Liver (tissue), 9 donors: ENCODE data around the gene PPT1. TPM values are rescaled to one million over a fixed set of nuclear protein-coding genes. Genes with fewer than 3 reads are reported as not detected.

Experiments
- DNase-seq: peaks from one replicate; pipeline ENCODE4 v3.0.0-alpha.2; 2017; ENCODE audit warnings: low spot score
- H3K27ac ChIP-seq, 2 donors: one replicate each; pipeline ENCODE4 v1.7.0; 2013; ENCODE audit warnings: inconsistent platforms in 2 of 2, low read length in 2 of 2, control low read depth in 1 of 2, low read depth in 1 of 2, mild to moderate bottlenecking in 1 of 2
- H3K27me3 ChIP-seq, 4 donors: one replicate each; pipeline versions ENCODE4 v1.6.1 to v1.7.0; 2013; ENCODE audit warnings: low read length in 3 of 4, inconsistent platforms in 1 of 4, mild to moderate bottlenecking in 1 of 4, moderate library complexity in 1 of 4; ENCODE audit not compliant: control insufficient read depth in 4 of 4, insufficient read depth in 4 of 4
- H3K36me3 ChIP-seq, 4 donors: one replicate each; pipeline versions ENCODE4 v1.6.1 to v1.7.0; 2013; ENCODE audit warnings: low read length in 3 of 4, mild to moderate bottlenecking in 3 of 4, low read depth in 1 of 4, moderate library complexity in 1 of 4; ENCODE audit not compliant: control insufficient read depth in 4 of 4, insufficient read depth in 3 of 4
- H3K4me1 ChIP-seq, 4 donors: one replicate each; pipeline versions ENCODE4 v1.6.1 to v1.7.0; 2013; ENCODE audit warnings: low read length in 3 of 4, mild to moderate bottlenecking in 3 of 4, moderate library complexity in 1 of 4; ENCODE audit not compliant: control insufficient read depth in 4 of 4, insufficient read depth in 4 of 4
- H3K4me3 ChIP-seq, 3 donors: one replicate each; pipeline versions ENCODE4 v1.6.1 to v1.7.0; 2013; ENCODE audit warnings: low read length in 3 of 3, control low read depth in 1 of 3, low read depth in 1 of 3, mild to moderate bottlenecking in 1 of 3
- H3K9ac ChIP-seq, 2 donors: one replicate each; pipeline ENCODE4 v1.7.0; 2013; ENCODE audit warnings: low read length in 2 of 2, mild to moderate bottlenecking in 2 of 2, moderate library complexity in 2 of 2, control low read depth in 1 of 2, low read depth in 1 of 2
- H3K9me3 ChIP-seq, 4 donors: one replicate each; pipeline versions ENCODE4 v1.6.1 to v1.7.0; 2013; ENCODE audit warnings: low read length in 3 of 4; ENCODE audit not compliant: control insufficient read depth in 4 of 4
- EGR1 ChIP-seq, 2 donors: IDR thresholded peaks; 2 replicates each; pipeline ENCODE4 v1.6.1; 2016 to 2018; ENCODE audit warnings: antibody characterized with exemption in 2 of 2, low read depth in 2 of 2
- FOXA2 ChIP-seq: IDR thresholded peaks from 2 replicates; pipeline ENCODE4 v1.6.1; 2016; ENCODE audit warnings: antibody characterized with exemption
- GABPA ChIP-seq, 2 donors: IDR thresholded peaks in 1 of 2; conservative IDR thresholded peaks in 1 of 2; 2 replicates each; pipeline ENCODE4 v1.6.1; 2016; ENCODE audit warnings: antibody characterized with exemption in 2 of 2, mild to moderate bottlenecking in 1 of 2, moderate library complexity in 1 of 2
- HNF4A ChIP-seq, 2 donors: conservative IDR thresholded peaks; 2 replicates each; pipeline ENCODE4 v1.6.1; 2016; ENCODE audit warnings: antibody characterized with exemption in 2 of 2, mild to moderate bottlenecking in 2 of 2
- JUND ChIP-seq, 2 donors: IDR thresholded peaks; 2 replicates each; pipeline ENCODE4 v1.6.1; 2016; ENCODE audit warnings: antibody characterized with exemption in 2 of 2
- NR2F2 ChIP-seq: IDR thresholded peaks from 2 replicates; pipeline ENCODE4 v1.6.1; 2016; ENCODE audit warnings: antibody characterized with exemption
- RAD21 ChIP-seq, 2 donors: IDR thresholded peaks; 2 replicates each; pipeline ENCODE4 v1.6.1; 2016; ENCODE audit warnings: antibody characterized with exemption in 2 of 2, mild to moderate bottlenecking in 2 of 2
- RXRA ChIP-seq, 2 donors: IDR thresholded peaks; 2 replicates each; pipeline ENCODE4 v1.6.1; 2017 to 2018; ENCODE audit warnings: antibody characterized with exemption in 2 of 2, mild to moderate bottlenecking in 1 of 2
- YY1 ChIP-seq: IDR thresholded peaks from 2 replicates; pipeline ENCODE4 v1.6.1; 2016; ENCODE audit warnings: antibody characterized with exemption, mild to moderate bottlenecking
- WGBS: extraction: QIAGEN DNeasy Blood & Tissue Kit; methylation state at CpG from one replicate; pipeline ENCODE4 v1.1.7; 2013; 5-methylcytosine and 5-hydroxymethylcytosine counted together
- polyA plus RNA-seq, 2 donors: library from polyadenylated mRNA; stranded (reverse) in 1 of 2; unstranded in 1 of 2; fragments of 200-250 nt in 1 of 2; fragments of >200 nt in 1 of 2; fragmentation: Nextera tagmentation in 1 of 2; extraction: Ambion mirVana in 1 of 2; gene quantifications; one replicate each; pipeline versions ENCODE4 v1.2.1 to v1.2.3, GENCODE V29; 2013 to 2015
- total RNA-seq, 2 donors: library from RNA; depleted of rRNA; stranded (reverse); fragments of >200 nt; gene quantifications; one replicate each; pipeline ENCODE4 v1.2.3, GENCODE V29; 2014
- TF ChIP-seq, protein P1 (sequence below): IDR thresholded peaks from 2 replicates; pipeline ENCODE4 v1.6.1; 2016; ENCODE audit warnings: antibody characterized with exemption, mild to moderate bottlenecking
- TF ChIP-seq, protein P2 (sequence below): IDR thresholded peaks from 2 replicates; pipeline ENCODE4 v1.6.1; 2016; ENCODE audit warnings: antibody characterized with exemption
- TF ChIP-seq, protein P3 (sequence below): IDR thresholded peaks from 2 replicates; pipeline ENCODE4 v1.6.1; 2016; ENCODE audit warnings: antibody characterized with exemption
- donor health status: healthy.
- donor health status: healthy.
- donor health status: healthy.
- donor health status: healthy.
- donor health status: healthy.

PPT1 gene
- total and polyA plus RNA-seq, 4 donors: 15.4 to 46.8 (median 27.1) TPM

DNA sequence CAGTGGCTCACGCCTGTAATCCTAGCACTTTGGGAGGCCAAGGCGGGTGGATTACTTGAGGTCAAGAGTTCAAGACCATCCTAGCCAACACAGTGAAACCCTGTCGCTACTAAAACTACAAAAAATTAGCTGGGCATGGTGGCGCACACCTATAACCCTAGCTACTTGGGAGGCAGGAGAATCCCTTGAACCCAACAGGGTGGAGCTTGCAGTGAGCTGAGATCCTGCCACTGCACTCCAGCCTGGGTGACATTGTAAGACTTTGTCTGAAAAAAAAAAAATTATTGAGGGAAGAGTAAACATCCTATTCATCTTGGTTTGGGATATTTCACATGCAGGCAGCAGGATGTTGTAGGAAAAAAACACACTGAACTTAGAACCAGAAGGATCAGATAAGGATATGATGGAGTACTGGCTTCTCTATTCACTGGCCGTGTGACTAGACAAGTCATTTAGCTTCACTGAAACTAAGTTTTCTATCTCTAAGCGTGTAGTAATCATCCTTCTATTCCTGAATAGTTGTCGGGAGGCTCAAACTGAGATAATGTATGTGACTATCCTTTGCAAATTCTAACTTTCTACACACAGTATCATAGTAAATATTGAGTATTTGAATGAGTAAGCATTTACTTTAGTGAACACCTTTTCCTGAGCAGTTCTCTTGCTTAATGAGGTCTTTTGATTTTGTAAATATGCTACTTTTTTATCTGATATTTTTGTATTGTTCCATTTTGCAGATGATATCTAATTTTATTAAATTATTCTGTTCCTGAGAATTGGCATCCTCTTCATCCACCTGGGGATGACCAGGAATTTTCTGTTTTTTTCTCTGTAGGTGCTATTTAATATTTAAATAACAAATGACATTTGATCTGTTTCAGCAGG, 38.4 kb downstream of the PPT1 start:
- no peak overlapping the region for H3K4me3 ChIP-seq

DNA sequence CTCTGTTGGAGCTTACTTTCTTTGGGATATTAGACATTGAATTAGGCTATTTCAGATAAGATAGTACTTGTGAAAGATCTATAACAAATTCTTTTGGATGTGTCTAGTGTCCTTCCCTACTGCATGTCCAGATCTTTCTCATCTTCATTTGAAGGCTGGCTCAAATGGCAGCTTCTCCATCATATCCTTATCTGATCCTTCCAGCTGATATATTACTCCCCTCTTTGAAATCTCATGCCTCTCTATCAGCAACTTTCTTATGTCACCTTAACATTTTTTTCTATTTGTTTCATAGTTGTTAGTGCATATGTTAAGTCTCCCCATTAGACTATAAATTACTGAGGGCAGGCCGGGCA, 39.0 kb downstream of the PPT1 start:
- DNase-seq: no peak
- Histone ChIP-seq H3K36me3 (peaks cover 6 to 23% (median 17%) of the 10 kb centered on the region in 4 donors), H3K9ac (no peak overlapping the region), H3K9me3 (no peaks in the 10 kb centered on the region), H3K4me3 (no peak overlapping the region), H3K27me3 (no peaks in the 10 kb centered on the region), H3K4me1 (peaks cover 0 to 5% (median 3%) of the 10 kb centered on the region in 4 donors), H3K27ac (no peak overlapping the region)
- WGBS: 79% methylated on average over 1 of the region's 1 CpG
- no peak for TF ChIP-seq HNF4A (conservative IDR thresholded peaks at IDR 0.05)
- no peak for TF ChIP-seq EGR1 (IDR thresholded peaks at IDR 0.05; ENCODE audit: low read depth in 2 of 2)
- TF ChIP-seq FOXA2: no peak
- no peak for TF ChIP-seq RXRA (IDR thresholded peaks at IDR 0.05)
- TF ChIP-seq JUND (IDR thresholded peaks at IDR 0.05): no peak
- no peak for TF ChIP-seq YY1
- TF ChIP-seq, protein P1, sequence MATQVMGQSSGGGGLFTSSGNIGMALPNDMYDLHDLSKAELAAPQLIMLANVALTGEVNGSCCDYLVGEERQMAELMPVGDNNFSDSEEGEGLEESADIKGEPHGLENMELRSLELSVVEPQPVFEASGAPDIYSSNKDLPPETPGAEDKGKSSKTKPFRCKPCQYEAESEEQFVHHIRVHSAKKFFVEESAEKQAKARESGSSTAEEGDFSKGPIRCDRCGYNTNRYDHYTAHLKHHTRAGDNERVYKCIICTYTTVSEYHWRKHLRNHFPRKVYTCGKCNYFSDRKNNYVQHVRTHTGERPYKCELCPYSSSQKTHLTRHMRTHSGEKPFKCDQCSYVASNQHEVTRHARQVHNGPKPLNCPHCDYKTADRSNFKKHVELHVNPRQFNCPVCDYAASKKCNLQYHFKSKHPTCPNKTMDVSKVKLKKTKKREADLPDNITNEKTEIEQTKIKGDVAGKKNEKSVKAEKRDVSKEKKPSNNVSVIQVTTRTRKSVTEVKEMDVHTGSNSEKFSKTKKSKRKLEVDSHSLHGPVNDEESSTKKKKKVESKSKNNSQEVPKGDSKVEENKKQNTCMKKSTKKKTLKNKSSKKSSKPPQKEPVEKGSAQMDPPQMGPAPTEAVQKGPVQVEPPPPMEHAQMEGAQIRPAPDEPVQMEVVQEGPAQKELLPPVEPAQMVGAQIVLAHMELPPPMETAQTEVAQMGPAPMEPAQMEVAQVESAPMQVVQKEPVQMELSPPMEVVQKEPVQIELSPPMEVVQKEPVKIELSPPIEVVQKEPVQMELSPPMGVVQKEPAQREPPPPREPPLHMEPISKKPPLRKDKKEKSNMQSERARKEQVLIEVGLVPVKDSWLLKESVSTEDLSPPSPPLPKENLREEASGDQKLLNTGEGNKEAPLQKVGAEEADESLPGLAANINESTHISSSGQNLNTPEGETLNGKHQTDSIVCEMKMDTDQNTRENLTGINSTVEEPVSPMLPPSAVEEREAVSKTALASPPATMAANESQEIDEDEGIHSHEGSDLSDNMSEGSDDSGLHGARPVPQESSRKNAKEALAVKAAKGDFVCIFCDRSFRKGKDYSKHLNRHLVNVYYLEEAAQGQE: no peak
- no peak for TF ChIP-seq GABPA (IDR thresholded peaks at IDR 0.05 in 1 of 2, conservative IDR thresholded peaks at IDR 0.05 in 1 of 2)
- TF ChIP-seq NR2F2: no peak
- TF ChIP-seq, protein P2, sequence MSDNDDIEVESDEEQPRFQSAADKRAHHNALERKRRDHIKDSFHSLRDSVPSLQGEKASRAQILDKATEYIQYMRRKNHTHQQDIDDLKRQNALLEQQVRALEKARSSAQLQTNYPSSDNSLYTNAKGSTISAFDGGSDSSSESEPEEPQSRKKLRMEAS: no peak
- TF ChIP-seq, protein P3, sequence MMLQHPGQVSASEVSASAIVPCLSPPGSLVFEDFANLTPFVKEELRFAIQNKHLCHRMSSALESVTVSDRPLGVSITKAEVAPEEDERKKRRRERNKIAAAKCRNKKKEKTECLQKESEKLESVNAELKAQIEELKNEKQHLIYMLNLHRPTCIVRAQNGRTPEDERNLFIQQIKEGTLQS: no peak
- no peak for TF ChIP-seq RAD21 (IDR thresholded peaks at IDR 0.05)

More for the DNA sequence above, 38.4 kb downstream of the PPT1 start:
- DNase-seq: no peak
- H3K27me3 ChIP-seq: no peaks in the 10 kb centered on the region
- peaks cover 6 to 27% (median 20%) of the 10 kb centered on the region in 4 donors for H3K36me3 ChIP-seq
- peak overlapping the region; percentile 46 to 48 for H3K27ac ChIP-seq
- peak in 1 of 2 donors; percentile 38 for TF ChIP-seq GABPA (IDR thresholded peaks at IDR 0.05 in 1 of 2, conservative IDR thresholded peaks at IDR 0.05 in 1 of 2)
- TF ChIP-seq YY1: no peak
- H3K4me1 ChIP-seq: peaks cover 0 to 5% (median 3%) of the 10 kb centered on the region in 4 donors
- H3K9ac ChIP-seq: no peak overlapping the region
- no peaks in the 10 kb centered on the region for H3K9me3 ChIP-seq
- WGBS: 81% methylated on average over 7 of the region's 7 CpGs
